Measurements from ENCODE around the gene DTNB. TPM values are rescaled to one million over a fixed set of nuclear protein-coding genes. Genes with fewer than 3 reads are reported as not detected.

Gene DTNB
- polyA plus RNA-seq, 1 experiment = 12.5 TPM

GRCh38 chr2:25701801-25702200 is 28.4 kb upstream of the DTNB start:
- DNase-seq (ENCODE audit: low read depth, low spot score) = no peak
- Histone ChIP-seq H3K27ac (ENCODE audit: low read depth, low read length) (no peak overlapping the region), H3K4me3 (ENCODE audit: low read depth, low read length) (no peak overlapping the region), H3K9me3 (ENCODE audit: control insufficient read depth, insufficient read depth, low read length) (no peaks in the 10 kb centered on the region), H3K27me3 (ENCODE audit: control insufficient read depth, insufficient read depth, low read length) (peaks cover 10% of the 10 kb centered on the region)
- TF ChIP-seq CTCF (IDR thresholded peaks at IDR 0.05; ENCODE audit: low read depth, low read length) = no peak
- CTCF ChIA-PET = interaction anchor here (3.0 to 4.9 kb wide), 3 partner anchors 7 to 95 kb away, joined by 17 to 62 read pairs (median 31); no protein-coding TSS in a partner anchor
- POLR2A ChIA-PET = interaction anchor here (0.7 kb wide), 1 partner anchor 511 kb away, joined by 10 read pairs; no protein-coding TSS in a partner anchor

- H3K27me3 ChIP-seq (ENCODE audit: control insufficient read depth, insufficient read depth, low read length) = peaks cover 12% of the 10 kb centered on the region
- no peak overlapping the region for H3K4me3 ChIP-seq (ENCODE audit: low read depth, low read length)
- DNase-seq (ENCODE audit: low read depth, low spot score) = no peak
- no peak overlapping the region for H3K27ac ChIP-seq (ENCODE audit: low read depth, low read length)
- ChIA-PET POLR2A (no interaction called here), CTCF (interaction anchor here (0.5 to 4.9 kb wide), 18 partner anchors 9 to 471 kb away, joined by 3 to 62 read pairs (median 4); no protein-coding TSS in a partner anchor)
- H3K9me3 ChIP-seq (ENCODE audit: control insufficient read depth, insufficient read depth, low read length) = no peaks in the 10 kb centered on the region
- TF ChIP-seq CTCF (IDR thresholded peaks at IDR 0.05; ENCODE audit: low read depth, low read length) = peak; percentile 82
Observed at GRCh38 chr2:25700221-25700660, 26.9 kb upstream of the DTNB start.

- TF ChIP-seq CTCF (IDR thresholded peaks at IDR 0.05; ENCODE audit: low read depth, low read length) = no peak
- Histone ChIP-seq H3K27ac (ENCODE audit: low read depth, low read length) (no peak overlapping the region), H3K9me3 (ENCODE audit: control insufficient read depth, insufficient read depth, low read length) (no peaks in the 10 kb centered on the region), H3K4me3 (ENCODE audit: low read depth, low read length) (no peak overlapping the region), H3K27me3 (ENCODE audit: control insufficient read depth, insufficient read depth, low read length) (peaks cover 12% of the 10 kb centered on the region)
- ChIA-PET CTCF (interaction anchor here (0.6 to 4.9 kb wide), 13 partner anchors 8 to 470 kb away, joined by 3 to 62 read pairs (median 4); no protein-coding TSS in a partner anchor), POLR2A (interaction anchor here (0.9 kb wide), 1 partner anchor 9 kb away, joined by 3 read pairs; no protein-coding TSS in a partner anchor)
- DNase-seq (ENCODE audit: low read depth, low spot score) = no peak
Observed at GRCh38 chr2:25699216-25699615, 25.8 kb upstream of the DTNB start.

GRCh38 chr2:25698752-25699151 is 25.4 kb upstream of the DTNB start:
- ChIA-PET CTCF (interaction anchor here (0.6 to 4.9 kb wide), 8 partner anchors 8 to 356 kb away, joined by 3 to 62 read pairs (median 6); no protein-coding TSS in a partner anchor), POLR2A (interaction anchor here (0.9 kb wide), 1 partner anchor 9 kb away, joined by 3 read pairs; no protein-coding TSS in a partner anchor)
- Histone ChIP-seq H3K27ac (ENCODE audit: low read depth, low read length) (no peak overlapping the region), H3K27me3 (ENCODE audit: control insufficient read depth, insufficient read depth, low read length) (peaks cover 12% of the 10 kb centered on the region), H3K4me3 (ENCODE audit: low read depth, low read length) (no peak overlapping the region), H3K9me3 (ENCODE audit: control insufficient read depth, insufficient read depth, low read length) (no peaks in the 10 kb centered on the region)
- no peak for DNase-seq (ENCODE audit: low read depth, low spot score)
- TF ChIP-seq CTCF (IDR thresholded peaks at IDR 0.05; ENCODE audit: low read depth, low read length) = no peak

GRCh38 chr2:25697559-25698341 is 24.4 kb upstream of the DTNB start:
- Histone ChIP-seq H3K9me3 (ENCODE audit: control insufficient read depth, insufficient read depth, low read length) (no peaks in the 10 kb centered on the region), H3K27me3 (ENCODE audit: control insufficient read depth, insufficient read depth, low read length) (peaks cover 12% of the 10 kb centered on the region), H3K4me3 (ENCODE audit: low read depth, low read length) (peak overlapping the region; percentile 33), H3K27ac (ENCODE audit: low read depth, low read length) (no peak overlapping the region)
- TF ChIP-seq CTCF (IDR thresholded peaks at IDR 0.05; ENCODE audit: low read depth, low read length) = no peak
- CTCF ChIA-PET = interaction anchor here (0.6 to 4.9 kb wide), 7 partner anchors 8 to 336 kb away, joined by 3 to 62 read pairs (median 3); no protein-coding TSS in a partner anchor
- POLR2A ChIA-PET = no interaction called here
- DNase-seq (ENCODE audit: low read depth, low spot score) = no peak

All from AG04450 (cell line).